Panc1 (cell line): Measurements from ENCODE around the gene DOCK4.

Source experiments
- POLR2AphosphoS5 ChIP-seq: IDR thresholded peaks from 2 replicates; pipeline ENCODE4 v1.6.1; 2012; ENCODE audit warnings: mild to moderate bottlenecking, low read depth, low read length, moderate library complexity
- SIN3A ChIP-seq: IDR thresholded peaks from 2 replicates; pipeline ENCODE4 v1.6.1; 2012; ENCODE audit warnings: low read depth, mild to moderate bottlenecking, low read length, moderate library complexity, borderline replicate concordance; ENCODE audit not compliant: insufficient read depth
- TF ChIP-seq, protein P1 (sequence below): fragments of 450-650 bp; IDR thresholded peaks from 2 replicates; pipeline ENCODE4 v1.5.1; 2017; ENCODE audit warnings: mild to moderate bottlenecking
- TF ChIP-seq, protein P2 (sequence below), 2 experiments: IDR thresholded peaks; 2 replicates each; pipeline ENCODE4 v1.6.1; 2011 to 2012; ENCODE audit warnings: low read depth in 2 of 2, control low read depth in 1 of 2, low read length in 1 of 2, mild to moderate bottlenecking in 1 of 2, moderate library complexity in 1 of 2; ENCODE audit not compliant: insufficient read depth in 1 of 2

GRCh38 chr7:111853201-111853990 lies 352.8 kb downstream of the DOCK4 start:
- TF ChIP-seq POLR2AphosphoS5 (no peak), SIN3A (no peak)
- TF ChIP-seq, protein P1, sequence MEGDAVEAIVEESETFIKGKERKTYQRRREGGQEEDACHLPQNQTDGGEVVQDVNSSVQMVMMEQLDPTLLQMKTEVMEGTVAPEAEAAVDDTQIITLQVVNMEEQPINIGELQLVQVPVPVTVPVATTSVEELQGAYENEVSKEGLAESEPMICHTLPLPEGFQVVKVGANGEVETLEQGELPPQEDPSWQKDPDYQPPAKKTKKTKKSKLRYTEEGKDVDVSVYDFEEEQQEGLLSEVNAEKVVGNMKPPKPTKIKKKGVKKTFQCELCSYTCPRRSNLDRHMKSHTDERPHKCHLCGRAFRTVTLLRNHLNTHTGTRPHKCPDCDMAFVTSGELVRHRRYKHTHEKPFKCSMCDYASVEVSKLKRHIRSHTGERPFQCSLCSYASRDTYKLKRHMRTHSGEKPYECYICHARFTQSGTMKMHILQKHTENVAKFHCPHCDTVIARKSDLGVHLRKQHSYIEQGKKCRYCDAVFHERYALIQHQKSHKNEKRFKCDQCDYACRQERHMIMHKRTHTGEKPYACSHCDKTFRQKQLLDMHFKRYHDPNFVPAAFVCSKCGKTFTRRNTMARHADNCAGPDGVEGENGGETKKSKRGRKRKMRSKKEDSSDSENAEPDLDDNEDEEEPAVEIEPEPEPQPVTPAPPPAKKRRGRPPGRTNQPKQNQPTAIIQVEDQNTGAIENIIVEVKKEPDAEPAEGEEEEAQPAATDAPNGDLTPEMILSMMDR, result peak; percentile 32
- TF ChIP-seq, protein P2, sequence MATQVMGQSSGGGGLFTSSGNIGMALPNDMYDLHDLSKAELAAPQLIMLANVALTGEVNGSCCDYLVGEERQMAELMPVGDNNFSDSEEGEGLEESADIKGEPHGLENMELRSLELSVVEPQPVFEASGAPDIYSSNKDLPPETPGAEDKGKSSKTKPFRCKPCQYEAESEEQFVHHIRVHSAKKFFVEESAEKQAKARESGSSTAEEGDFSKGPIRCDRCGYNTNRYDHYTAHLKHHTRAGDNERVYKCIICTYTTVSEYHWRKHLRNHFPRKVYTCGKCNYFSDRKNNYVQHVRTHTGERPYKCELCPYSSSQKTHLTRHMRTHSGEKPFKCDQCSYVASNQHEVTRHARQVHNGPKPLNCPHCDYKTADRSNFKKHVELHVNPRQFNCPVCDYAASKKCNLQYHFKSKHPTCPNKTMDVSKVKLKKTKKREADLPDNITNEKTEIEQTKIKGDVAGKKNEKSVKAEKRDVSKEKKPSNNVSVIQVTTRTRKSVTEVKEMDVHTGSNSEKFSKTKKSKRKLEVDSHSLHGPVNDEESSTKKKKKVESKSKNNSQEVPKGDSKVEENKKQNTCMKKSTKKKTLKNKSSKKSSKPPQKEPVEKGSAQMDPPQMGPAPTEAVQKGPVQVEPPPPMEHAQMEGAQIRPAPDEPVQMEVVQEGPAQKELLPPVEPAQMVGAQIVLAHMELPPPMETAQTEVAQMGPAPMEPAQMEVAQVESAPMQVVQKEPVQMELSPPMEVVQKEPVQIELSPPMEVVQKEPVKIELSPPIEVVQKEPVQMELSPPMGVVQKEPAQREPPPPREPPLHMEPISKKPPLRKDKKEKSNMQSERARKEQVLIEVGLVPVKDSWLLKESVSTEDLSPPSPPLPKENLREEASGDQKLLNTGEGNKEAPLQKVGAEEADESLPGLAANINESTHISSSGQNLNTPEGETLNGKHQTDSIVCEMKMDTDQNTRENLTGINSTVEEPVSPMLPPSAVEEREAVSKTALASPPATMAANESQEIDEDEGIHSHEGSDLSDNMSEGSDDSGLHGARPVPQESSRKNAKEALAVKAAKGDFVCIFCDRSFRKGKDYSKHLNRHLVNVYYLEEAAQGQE (IDR thresholded peaks at IDR 0.05; ENCODE audit: insufficient read depth in 1 of 2, low read depth in 2 of 2, low read length in 1 of 2), result no peak
